Effector CD8-positive, alpha-beta T cell (primary cell): ENCODE data around the gene SYNM.
A peak's percentile ranks its signal among the peaks of the same experiment; 100 is the strongest.
"Not testable (repeated sequence)": the region's sequence is repeated elsewhere in the genome, so short reads cannot be mapped to it uniquely, and the experiment has no call there.

Source experiments
- DNase-seq: peaks from one replicate; lab custom pipeline; 2025; lab: John Stamatoyannopoulos, UW
- total RNA-seq, 4 experiments: gene quantifications; one replicate each; lab custom pipeline; 2026; lab: John Stamatoyannopoulos, UW

SYNM gene
- total RNA-seq = 7.7 to 51.6 (median 19.7) reads per million in 4 experiments

- DNase-seq = no peak
Measured at GRCh38 chr15:99104788-99105513, at the start of gene SYNM. SYNM (plus strand) TSS chr15:99105080; CDS start chr15:99105200, 120 bp downstream.

- DNase-seq = no peak
Measured at GRCh38 chr15:99055555-99056134, 49.2 kb upstream of the SYNM start.

GRCh38 chr15:99057020-99057419 lies 47.9 kb upstream of the SYNM start:
- DNase-seq = no peak

- DNase-seq = no peak
Measured at GRCh38 chr15:99057697-99058420, 47.0 kb upstream of the SYNM start.

GRCh38 chr15:99058421-99058870 lies 46.4 kb upstream of the SYNM start:
- no peak for DNase-seq

GRCh38 chr15:99059010-99059981 lies 45.6 kb upstream of the SYNM start:
- DNase-seq = peak; percentile 4

GRCh38 chr15:99060186-99060585 lies 44.7 kb upstream of the SYNM start:
- not testable (repeated sequence) for DNase-seq

- DNase-seq = no peak
Measured at GRCh38 chr15:99062226-99062625, 42.7 kb upstream of the SYNM start.

GRCh38 chr15:99068186-99068585 lies 36.7 kb upstream of the SYNM start:
- no peak for DNase-seq

GRCh38 chr15:99070208-99070607 lies 34.7 kb upstream of the SYNM start:
- no peak for DNase-seq

- DNase-seq = no peak
Measured at GRCh38 chr15:99071091-99071680, 33.7 kb upstream of the SYNM start.

GRCh38 chr15:99073008-99073717 lies 31.7 kb upstream of the SYNM start:
- no peak for DNase-seq

GRCh38 chr15:99074446-99074845 lies 30.4 kb upstream of the SYNM start:
- DNase-seq = no peak

- DNase-seq = not testable (repeated sequence)
Measured at GRCh38 chr15:99075059-99075652, 29.7 kb upstream of the SYNM start.

GRCh38 chr15:99076109-99076508 lies 28.8 kb upstream of the SYNM start:
- no peak for DNase-seq

- DNase-seq = peak; percentile 6
Measured at GRCh38 chr15:99076555-99077308, 28.1 kb upstream of the SYNM start.

GRCh38 chr15:99082798-99083197 lies 22.1 kb upstream of the SYNM start:
- no peak for DNase-seq

- no peak for DNase-seq
Measured at GRCh38 chr15:99084965-99085364, 19.9 kb upstream of the SYNM start.
